Mesenchymal stem cell (in vitro differentiated cells and primary cell): ENCODE results near the gene PMAIP1.
A peak's percentile ranks its signal among the peaks of the same experiment; 100 is the strongest.

ENCODE experiments used
- DNase-seq: peaks from one replicate; pipeline ENCODE4 v3.0.0-alpha.2; 2013
- H2AFZ ChIP-seq: one replicate; pipeline ENCODE4 v1.6.1; 2013; ENCODE audit warnings: low read depth, mild to moderate bottlenecking, control low read depth, inconsistent platforms, low read length, moderate library complexity
- H2AK5ac ChIP-seq: 2 replicates; pipeline ENCODE4 v1.6.1; 2013; ENCODE audit warnings: low read length, moderate library complexity, mild to moderate bottlenecking, inconsistent platforms; ENCODE audit not compliant: severe bottlenecking
- H2BK120ac ChIP-seq: one replicate; pipeline ENCODE4 v1.6.1; 2013; ENCODE audit warnings: low read depth, mild to moderate bottlenecking, inconsistent platforms, low read length, moderate library complexity
- H2BK12ac ChIP-seq, 2 experiments: one replicate each; pipeline ENCODE4 v1.6.1; 2013; ENCODE audit warnings: inconsistent platforms in 2 of 2, low read length in 2 of 2, mild to moderate bottlenecking in 2 of 2, moderate library complexity in 2 of 2, control low read depth in 1 of 2
- H2BK15ac ChIP-seq: one replicate; pipeline ENCODE4 v1.6.1; 2013; ENCODE audit warnings: mild to moderate bottlenecking, low read depth, inconsistent platforms; ENCODE audit not compliant: poor library complexity, severe bottlenecking
- H2BK5ac ChIP-seq: 2 replicates; pipeline ENCODE4 v1.6.1; 2013; ENCODE audit warnings: low read depth, mild to moderate bottlenecking, low read length, control low read depth, inconsistent platforms; ENCODE audit not compliant: poor library complexity, severe bottlenecking
- H3K14ac ChIP-seq, 2 experiments: one replicate each; pipeline ENCODE4 v1.6.1; 2013; ENCODE audit warnings: inconsistent platforms in 2 of 2, low read length in 2 of 2, control low read depth in 1 of 2, mild to moderate bottlenecking in 1 of 2, moderate library complexity in 1 of 2
- H3K18ac ChIP-seq, 2 experiments: one replicate each; pipeline ENCODE4 v1.6.1; 2013; ENCODE audit warnings: inconsistent platforms in 2 of 2, low read length in 2 of 2, control low read depth in 1 of 2, low read depth in 1 of 2, mild to moderate bottlenecking in 1 of 2
- H3K23ac ChIP-seq, 2 experiments: one replicate each; pipeline ENCODE4 v1.6.1; 2013; ENCODE audit warnings: inconsistent platforms in 2 of 2, low read length in 2 of 2, mild to moderate bottlenecking in 2 of 2, moderate library complexity in 2 of 2, control low read depth in 1 of 2
- H3K27ac ChIP-seq: 2 replicates; pipeline ENCODE4 v1.5.1; 2013; ENCODE audit warnings: mild to moderate bottlenecking, moderate library complexity, low read length, control low read depth, inconsistent platforms; ENCODE audit not compliant: poor library complexity, severe bottlenecking
- H3K27me3 ChIP-seq, 2 experiments: 2 replicates each; pipeline versions ENCODE4 v1.6.1 to v1.7.0; 2013; ENCODE audit warnings: low read length in 2 of 2, mild to moderate bottlenecking in 2 of 2, moderate library complexity in 2 of 2, control low read depth in 1 of 2, inconsistent platforms in 1 of 2; ENCODE audit not compliant: control insufficient read depth in 1 of 2, insufficient read depth in 1 of 2
- H3K36me3 ChIP-seq, 2 experiments: 2 replicates each; pipeline versions ENCODE4 v1.6.1 to v1.7.0; 2013; ENCODE audit warnings: low read length in 2 of 2, control low read depth in 1 of 2, inconsistent platforms in 1 of 2, low read depth in 1 of 2, mild to moderate bottlenecking in 1 of 2; ENCODE audit not compliant: insufficient read depth in 2 of 2, control insufficient read depth in 1 of 2
- H3K4ac ChIP-seq, 2 experiments: one replicate each; pipeline ENCODE4 v1.6.1; 2013; ENCODE audit warnings: inconsistent platforms in 2 of 2, low read length in 2 of 2, mild to moderate bottlenecking in 2 of 2, moderate library complexity in 2 of 2, control low read depth in 1 of 2, low read depth in 1 of 2
- H3K4me1 ChIP-seq: 2 replicates; pipeline ENCODE4 v1.6.1; 2013; ENCODE audit warnings: low read depth, low read length, control low read depth; ENCODE audit not compliant: control insufficient read depth, insufficient read depth
- H3K4me2 ChIP-seq: 2 replicates; pipeline ENCODE4 v1.6.1; 2013; ENCODE audit warnings: low read length, mild to moderate bottlenecking, inconsistent platforms; ENCODE audit not compliant: poor library complexity, severe bottlenecking
- H3K4me3 ChIP-seq, 2 experiments: 2 replicates each; pipeline versions ENCODE4 v1.5.1 to v1.7.0; 2013; ENCODE audit warnings: low read length in 2 of 2, mild to moderate bottlenecking in 2 of 2, control low read depth in 1 of 2, low read depth in 1 of 2; ENCODE audit not compliant: insufficient read depth in 1 of 2
- H3K79me1 ChIP-seq: replicated peaks from 2 replicates; pipeline ENCODE4 v1.6.1; 2013; ENCODE audit warnings: mild to moderate bottlenecking, control low read depth, low read length, inconsistent platforms; ENCODE audit not compliant: poor library complexity, severe bottlenecking
- H3K9ac ChIP-seq: 2 replicates; pipeline ENCODE4 v1.7.0; 2013; ENCODE audit warnings: mild to moderate bottlenecking, low read length, moderate library complexity
- H3K9me3 ChIP-seq: 2 replicates; pipeline ENCODE4 v1.7.0; 2013; ENCODE audit warnings: mild to moderate bottlenecking, low read length; ENCODE audit not compliant: control insufficient read depth
- H4K8ac ChIP-seq: one replicate; pipeline ENCODE4 v1.6.1; 2013; ENCODE audit warnings: inconsistent platforms, mild to moderate bottlenecking, low read length, moderate library complexity
- H4K91ac ChIP-seq: one replicate; pipeline ENCODE4 v1.6.1; 2013; ENCODE audit warnings: mild to moderate bottlenecking, low read length, inconsistent platforms
- WGBS: methylation state at CpG from one replicate; pipeline ENCODE4 v1.1.7; 2013; ENCODE audit warnings: mixed read lengths; 5-methylcytosine and 5-hydroxymethylcytosine counted together

The PMAIP1 gene

GRCh38 chr18:59878644-59879043 is 21.2 kb upstream of the PMAIP1 start:
- Histone ChIP-seq H4K8ac (no peak overlapping the region), H3K4ac (peak overlapping the region in 1 of 2 experiments; percentile 49), H3K79me1 (no peaks in the 10 kb centered on the region), H3K23ac (no peak overlapping the region), H3K4me1 (peaks cover 8% of the 10 kb centered on the region), H3K36me3 (no peaks in the 10 kb centered on the region), H2BK5ac (no peak overlapping the region), H3K9me3 (no peaks in the 10 kb centered on the region), H3K4me3 (no peak overlapping the region), H4K91ac (no peak overlapping the region), H3K27ac (no peak overlapping the region), H2AFZ (no peak overlapping the region), H3K9ac (no peak overlapping the region), H2BK12ac (peak overlapping the region in 1 of 2 experiments; percentile 54), H3K4me2 (no peak overlapping the region), H2BK15ac (no peak overlapping the region), H3K18ac (no peak overlapping the region), H2BK120ac (no peak overlapping the region), H2AK5ac (no peak overlapping the region), H3K14ac (no peak overlapping the region), H3K27me3 (no peaks in the 10 kb centered on the region)
- DNase-seq: peak; percentile 30
- WGBS: 100% methylated on average over 1 of the region's 1 CpG

- Histone ChIP-seq H2BK15ac (peak overlapping the region; percentile 97), H3K4me2 (peak overlapping the region; percentile 10), H3K23ac (peak overlapping the region in 1 of 2 experiments; percentile 56), H3K18ac (peak overlapping the region; percentile 85 to 98), H2AFZ (peak overlapping the region; percentile 23), H3K4me1 (peaks cover 11% of the 10 kb centered on the region), H3K27me3 (no peaks in the 10 kb centered on the region), H3K14ac (peak overlapping the region in 1 of 2 experiments; percentile 86), H3K27ac (peak overlapping the region; percentile 75), H3K79me1 (no peaks in the 10 kb centered on the region), H3K36me3 (no peaks in the 10 kb centered on the region), H2BK12ac (peak overlapping the region; percentile 91 to 99), H3K4ac (peak overlapping the region; percentile 62 to 95), H3K9ac (peak overlapping the region; percentile 59), H4K91ac (peak overlapping the region; percentile 96), H3K4me3 (no peak overlapping the region), H4K8ac (peak overlapping the region; percentile 98), H2AK5ac (peak overlapping the region; percentile 58), H2BK120ac (peak overlapping the region; percentile 77), H3K9me3 (no peaks in the 10 kb centered on the region), H2BK5ac (no peak overlapping the region)
- peak; percentile 96 for DNase-seq
- 7% methylated on average over 8 of the region's 11 CpGs for WGBS
These were observed 17.8 kb upstream of the PMAIP1 start for GRCh38 chr18:59881728-59882656.

- Histone ChIP-seq H2BK12ac (no peak overlapping the region), H4K91ac (no peak overlapping the region), H3K27me3 (no peaks in the 10 kb centered on the region), H3K9ac (no peak overlapping the region), H2AFZ (no peak overlapping the region), H3K9me3 (no peaks in the 10 kb centered on the region), H3K27ac (no peak overlapping the region), H3K18ac (no peak overlapping the region), H3K14ac (no peak overlapping the region), H3K4me2 (no peak overlapping the region), H3K36me3 (no peaks in the 10 kb centered on the region), H3K4me1 (peaks cover 11% of the 10 kb centered on the region), H3K4ac (no peak overlapping the region), H3K23ac (no peak overlapping the region), H2BK15ac (no peak overlapping the region), H2BK120ac (no peak overlapping the region), H3K79me1 (no peaks in the 10 kb centered on the region), H2BK5ac (no peak overlapping the region), H3K4me3 (no peak overlapping the region), H2AK5ac (no peak overlapping the region), H4K8ac (no peak overlapping the region)
- DNase-seq: no peak
- 100% methylated on average over 1 of the region's 2 CpGs for WGBS
These were observed 15.4 kb upstream of the PMAIP1 start for GRCh38 chr18:59884351-59884750.

GRCh38 chr18:59885579-59886163 is 14.1 kb upstream of the PMAIP1 start:
- Histone ChIP-seq H2BK15ac (peak overlapping the region; percentile 39), H2BK5ac (no peak overlapping the region), H3K23ac (no peak overlapping the region), H2AFZ (no peak overlapping the region), H3K27ac (peak overlapping the region; percentile 73), H4K91ac (peak overlapping the region; percentile 5), H3K14ac (no peak overlapping the region), H3K9ac (peak overlapping the region; percentile 68), H3K4ac (peak overlapping the region in 1 of 2 experiments; percentile 65), H3K4me2 (peak overlapping the region; percentile 36), H3K36me3 (no peaks in the 10 kb centered on the region), H4K8ac (peak overlapping the region; percentile 90), H3K4me3 (peak overlapping the region in 1 of 2 experiments; percentile 7), H2BK12ac (peak overlapping the region; percentile 14 to 59), H3K79me1 (no peaks in the 10 kb centered on the region), H3K27me3 (no peaks in the 10 kb centered on the region), H3K4me1 (peaks cover 10% of the 10 kb centered on the region), H3K9me3 (no peaks in the 10 kb centered on the region), H2BK120ac (peak overlapping the region; percentile 2), H2AK5ac (no peak overlapping the region), H3K18ac (peak overlapping the region; percentile 61 to 68)
- peak; percentile 89 for DNase-seq
- WGBS: 2% methylated on average over 6 of the region's 6 CpGs
